SIG-M5 treated with dmso at 0.1 percent for 504 hours (cell line): Measurements from ENCODE around the gene IL1A.

ENCODE experiments used
- DNase-seq: peaks from one replicate; lab custom pipeline; 2025; ENCODE audit not compliant: unreplicated experiment; lab: John Stamatoyannopoulos, UW

IL1A gene

DNA sequence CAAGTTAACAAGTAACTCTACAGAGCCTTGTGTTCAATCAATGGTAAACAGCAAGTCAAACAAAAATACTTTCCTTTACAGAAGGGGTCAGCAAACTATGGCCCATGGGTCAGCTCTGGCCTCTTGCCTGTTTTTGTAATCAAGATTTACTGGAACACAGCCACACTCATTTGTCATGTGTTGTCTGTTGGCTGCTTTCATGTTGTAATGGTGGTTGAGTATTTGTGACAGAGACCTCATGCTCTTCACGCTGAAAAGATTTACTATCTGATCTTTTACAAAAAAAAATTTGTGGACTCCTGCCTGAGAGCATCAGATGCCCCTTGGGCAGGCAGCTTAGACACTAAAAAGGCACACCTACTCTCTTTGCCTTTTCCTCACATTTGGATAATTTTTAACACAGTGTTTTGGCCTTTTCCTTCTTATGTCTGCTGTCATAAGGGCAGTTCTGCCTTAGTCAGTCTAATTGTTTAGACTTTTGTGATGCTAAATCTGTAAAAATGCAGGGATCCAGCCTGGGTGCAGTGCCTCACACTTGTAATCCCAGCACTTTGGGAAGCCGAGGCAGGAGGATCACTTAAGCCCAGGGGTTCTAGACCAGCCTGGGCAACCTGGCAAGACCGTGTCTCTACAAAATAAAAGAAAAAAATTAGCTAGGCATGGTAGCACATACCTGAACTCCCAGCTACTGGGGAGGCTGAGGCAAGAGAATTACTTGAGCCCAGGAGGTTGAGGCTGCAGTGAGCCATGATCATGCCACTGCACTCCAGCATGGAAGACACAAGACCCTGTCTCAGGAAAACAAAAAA lies 34.0 kb upstream of the IL1A start:
- no peak for DNase-seq

DNA sequence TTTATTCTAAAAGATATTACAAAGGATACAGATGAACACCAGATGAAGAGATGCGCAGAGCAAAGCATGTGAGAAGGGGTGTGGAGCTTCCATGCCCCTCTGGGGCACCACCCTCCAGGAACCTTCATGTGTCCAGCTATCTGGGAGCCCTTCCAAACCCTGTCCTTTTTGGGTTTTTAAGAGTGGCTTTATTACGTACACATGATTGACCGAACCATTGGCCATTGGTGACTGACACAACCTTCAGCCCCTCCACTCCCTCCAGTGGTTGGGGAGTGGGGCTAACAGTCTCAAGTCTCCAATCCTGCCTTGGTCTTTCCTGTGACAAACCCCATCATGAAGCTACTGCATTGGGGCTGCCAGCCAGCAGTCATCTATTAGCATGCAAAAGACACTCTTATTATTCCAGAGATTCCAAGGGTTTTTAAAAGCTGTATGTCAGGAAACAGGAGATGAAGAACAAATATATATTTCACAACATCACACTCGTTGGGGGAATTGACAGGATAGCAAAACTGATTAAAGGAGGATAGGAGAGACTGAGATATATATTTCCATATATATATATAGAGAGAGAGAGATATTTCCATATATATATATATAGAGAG lies 32.9 kb upstream of the IL1A start:
- DNase-seq, result no peak

DNA sequence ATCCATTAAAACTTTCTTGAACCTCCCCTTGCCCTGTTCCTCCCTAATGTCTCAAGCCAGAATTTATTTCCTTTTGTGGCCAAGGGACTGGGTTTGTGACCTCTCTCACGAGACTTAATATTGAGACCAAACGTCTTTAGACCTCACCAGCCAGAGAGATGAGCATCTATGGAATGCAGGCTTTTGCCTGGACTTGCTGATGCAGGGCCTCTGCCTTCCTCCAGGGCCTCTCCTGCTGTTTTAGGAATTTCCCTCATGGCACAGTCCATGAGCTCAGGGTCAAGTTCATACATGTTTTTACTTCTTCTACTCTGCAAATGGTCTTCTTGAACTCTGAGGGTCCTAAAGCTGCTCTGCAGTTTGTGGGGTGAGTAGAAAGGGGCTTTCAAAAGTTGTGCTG lies 30.0 kb upstream of the IL1A start:
- no peak for DNase-seq

DNA sequence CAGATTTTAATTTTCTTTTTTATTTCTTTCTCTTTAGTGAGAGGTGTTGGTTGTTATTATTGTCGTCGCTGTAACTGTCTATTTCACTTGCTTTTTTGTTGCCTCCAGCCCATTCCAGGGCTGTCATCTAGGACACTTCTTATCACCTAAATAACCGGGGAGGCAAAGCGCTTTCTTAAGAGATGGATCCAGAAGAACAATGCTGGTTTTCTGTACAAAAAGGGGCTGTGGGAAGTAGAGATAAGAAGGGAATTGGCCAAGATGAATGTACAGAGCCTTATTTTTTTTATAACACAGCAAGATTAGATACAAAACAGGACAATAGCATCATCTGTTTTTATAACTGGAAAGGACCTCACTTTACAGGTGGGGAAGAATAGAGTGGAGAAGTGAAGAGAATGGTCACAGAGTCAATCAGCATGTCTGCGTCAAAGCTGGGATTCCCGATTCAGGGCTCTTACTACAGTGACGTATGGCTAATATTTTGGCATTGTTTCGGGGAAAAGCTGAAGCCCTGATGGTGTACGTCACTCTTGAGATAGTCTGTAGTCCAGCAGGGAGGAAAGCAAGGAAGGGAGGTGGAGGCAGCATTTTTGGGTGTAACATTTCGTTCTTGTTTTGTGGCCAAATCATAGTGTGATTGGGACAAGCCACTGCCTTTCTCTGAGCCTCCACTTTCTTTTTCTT lies 29.1 kb upstream of the IL1A start:
- DNase-seq, result no peak

DNA sequence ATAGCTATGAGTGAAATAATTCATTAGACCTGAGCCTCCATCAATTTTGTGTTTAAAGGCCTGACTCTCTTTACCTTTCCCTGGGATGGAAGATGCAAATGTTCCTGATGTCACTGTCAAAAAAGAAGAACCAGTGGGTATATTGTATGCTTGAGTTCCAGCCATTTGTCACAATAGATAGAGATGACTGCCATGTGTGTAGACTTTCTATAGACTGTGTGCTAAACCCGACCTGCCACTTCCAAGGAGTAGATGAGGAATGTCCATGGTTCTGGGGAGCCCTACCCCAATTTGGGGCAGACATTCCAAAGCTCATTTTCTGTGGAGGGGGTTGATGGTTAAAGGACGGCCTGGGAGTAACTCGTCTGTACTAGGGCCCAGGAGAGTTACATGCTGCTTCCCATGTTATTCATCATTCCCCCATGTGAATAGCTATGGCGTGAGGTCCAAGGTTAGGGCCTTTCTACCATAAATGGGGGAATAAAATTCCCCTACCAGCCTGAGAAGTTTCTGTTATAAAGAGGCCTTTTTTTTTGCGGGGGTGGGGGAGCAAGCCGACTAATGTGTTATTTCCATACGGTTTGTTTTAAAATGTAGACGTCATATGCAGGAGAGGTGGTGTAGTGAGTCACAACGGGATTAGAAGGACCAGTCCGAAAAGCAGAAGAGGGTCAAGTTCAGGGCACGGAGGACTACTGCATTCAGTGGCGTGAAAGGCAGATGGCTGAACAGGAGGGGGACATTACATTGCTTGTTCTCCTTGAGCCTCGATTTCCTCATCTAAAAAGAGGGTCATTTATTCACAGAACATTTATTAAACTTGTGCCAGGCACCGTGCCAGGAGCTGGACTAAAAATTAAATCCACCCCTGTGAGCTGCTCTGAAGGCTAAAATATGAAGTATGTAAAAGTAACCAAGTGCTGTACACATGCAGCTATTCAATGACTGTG lies 28.3 kb upstream of the IL1A start:
- no peak for DNase-seq

DNA sequence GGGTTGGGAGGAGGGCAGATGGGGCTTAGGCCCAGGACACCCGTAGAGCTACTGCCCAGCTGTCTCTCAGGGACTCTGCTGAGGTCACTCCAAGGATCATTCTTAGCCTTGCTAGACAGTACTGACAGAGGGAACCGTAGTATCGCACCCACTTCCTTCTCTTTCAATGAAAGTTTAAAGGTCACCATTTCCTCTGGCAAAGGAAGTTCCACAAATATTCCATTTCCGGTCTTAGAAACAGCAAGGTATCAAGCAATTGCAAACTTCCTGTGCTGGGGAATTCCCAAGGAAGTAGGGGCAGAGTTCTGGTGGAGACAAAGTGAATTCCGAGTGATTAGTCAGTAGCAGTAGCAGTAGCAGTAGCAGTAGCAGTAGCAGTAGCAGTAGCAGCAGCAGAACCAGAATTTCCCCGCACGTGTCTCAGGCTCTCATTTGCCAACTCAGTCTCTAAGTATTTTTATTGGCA lies 27.6 kb upstream of the IL1A start:
- DNase-seq, result no peak

DNA sequence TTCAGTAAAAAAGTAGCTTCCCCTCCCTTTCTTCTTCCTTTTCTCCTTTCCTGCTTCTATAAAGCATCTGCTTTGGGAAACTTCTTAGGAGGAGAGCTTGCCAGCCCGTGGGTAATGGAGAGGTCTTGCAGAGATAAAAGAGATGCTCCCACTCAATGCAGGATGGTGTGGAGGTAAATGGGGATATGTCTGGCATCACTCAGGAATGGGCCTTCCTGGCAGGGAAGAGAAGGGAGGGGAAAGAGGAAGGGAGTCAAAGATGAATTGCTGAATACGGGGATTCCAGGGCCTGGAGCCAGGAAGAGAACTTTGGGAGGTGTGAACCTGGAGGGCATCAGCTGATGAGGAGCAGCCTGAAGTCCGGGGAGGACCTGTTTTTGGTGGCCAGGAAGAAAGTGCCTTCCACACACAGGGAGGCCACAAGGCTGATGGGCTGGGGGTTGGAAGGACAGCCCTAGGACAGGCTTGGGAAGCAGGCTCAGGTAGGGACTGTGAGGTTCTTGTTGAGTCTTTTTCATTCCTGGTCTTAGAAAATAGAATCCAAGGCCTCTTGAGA lies 27.1 kb upstream of the IL1A start:
- no peak for DNase-seq

DNA sequence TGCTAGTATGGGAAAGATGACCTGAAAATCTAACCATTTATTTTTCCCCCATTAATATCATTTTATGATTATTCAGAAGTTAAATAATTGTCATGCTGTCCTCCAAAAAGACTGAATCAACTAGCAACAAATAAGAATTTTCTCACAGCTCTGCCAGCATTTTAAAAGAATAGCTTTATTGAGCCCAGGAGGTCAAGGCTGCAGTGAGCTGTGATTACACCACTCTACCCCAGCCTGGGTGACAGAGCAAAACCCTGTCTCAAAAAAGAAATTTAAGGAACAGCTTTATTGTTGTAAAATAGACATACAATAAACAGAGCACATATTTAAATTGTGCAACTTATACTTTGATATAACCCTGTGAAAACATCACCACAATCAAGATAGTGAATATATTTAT lies 24.8 kb upstream of the IL1A start:
- DNase-seq, result no peak

DNA sequence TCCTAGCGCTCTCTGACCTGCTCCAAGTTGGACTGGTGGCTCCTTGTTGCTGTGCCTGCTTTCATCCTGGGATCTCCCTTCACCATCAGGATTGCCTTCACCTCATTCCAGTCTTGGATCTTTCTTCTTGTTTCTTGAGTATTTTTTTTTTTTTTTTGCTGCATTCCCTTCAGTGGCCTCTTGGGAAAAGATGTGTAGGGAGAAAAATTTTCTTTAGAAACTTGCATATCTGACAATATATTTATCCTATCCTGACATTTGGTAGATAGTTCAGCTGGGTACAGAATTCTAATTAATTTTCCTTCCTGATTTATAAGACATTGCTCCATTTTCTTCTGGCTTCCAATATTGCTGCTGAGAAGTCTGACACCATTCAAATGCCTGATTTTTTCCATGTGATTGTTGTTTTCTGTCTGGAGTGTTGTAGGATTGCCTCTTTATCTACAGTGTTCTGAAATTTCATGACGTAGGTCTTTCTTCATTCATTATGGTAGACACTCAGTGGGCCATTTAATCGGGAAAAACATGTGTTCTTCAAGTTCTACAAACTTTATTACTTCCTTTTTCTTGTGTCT lies 23.0 kb upstream of the IL1A start:
- DNase-seq, result no peak

DNA sequence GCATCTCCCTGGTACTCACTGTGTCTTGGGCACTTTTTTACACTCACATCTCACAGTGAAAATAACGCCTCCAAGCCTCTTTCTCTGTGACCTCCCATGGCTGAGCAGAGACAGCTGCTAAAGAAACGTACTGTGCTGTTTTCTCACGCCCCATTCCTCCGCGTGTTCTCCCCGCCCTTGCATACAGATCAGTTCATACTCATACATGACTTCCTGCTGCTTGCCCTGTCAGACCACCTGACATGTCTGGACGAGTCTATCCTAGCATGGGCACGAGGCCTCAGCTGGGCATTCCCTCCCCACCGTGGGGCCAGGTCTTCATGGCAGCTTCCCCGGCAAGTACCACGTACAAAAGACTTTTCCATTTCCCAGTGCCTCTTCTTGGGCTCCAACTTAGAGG lies 21.2 kb upstream of the IL1A start:
- DNase-seq, result no peak

DNA sequence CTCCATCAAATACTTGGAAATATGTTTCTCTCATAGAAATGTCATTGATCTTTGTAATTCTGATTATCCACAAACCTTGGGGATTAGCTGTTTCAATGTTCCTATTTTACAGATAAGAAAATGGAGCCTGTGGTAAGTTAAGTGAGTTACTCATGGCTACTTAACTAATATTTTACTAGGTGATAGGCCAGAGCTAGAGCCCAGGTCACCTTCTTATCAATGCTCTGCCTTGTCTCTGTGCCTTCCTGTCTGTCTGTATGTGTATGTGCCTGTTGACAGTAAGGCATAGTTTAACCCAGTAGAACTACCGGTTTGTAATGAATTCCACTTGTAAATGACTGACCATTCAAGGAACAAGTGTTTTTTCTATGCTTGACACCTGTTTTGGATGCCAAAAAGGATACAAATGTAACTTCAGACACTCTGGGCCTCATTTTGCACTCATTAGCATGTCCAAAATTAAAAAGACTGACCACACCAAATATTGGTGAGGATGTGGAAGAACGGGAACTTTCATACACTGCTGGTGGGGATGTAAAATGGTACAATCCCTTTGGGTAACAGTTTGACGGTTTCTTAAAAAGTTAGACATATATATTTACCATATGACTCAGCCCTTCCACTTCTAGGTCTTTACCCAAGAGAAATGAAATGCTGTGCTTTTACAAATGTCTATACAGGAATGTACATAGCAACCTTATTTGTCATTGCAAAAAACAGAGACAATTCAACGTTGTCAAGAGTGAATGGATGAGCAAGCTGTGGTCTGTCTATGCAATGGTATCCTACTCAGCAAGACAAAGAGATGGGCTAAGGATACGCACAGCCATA lies 19.6 kb upstream of the IL1A start:
- no peak for DNase-seq

DNA sequence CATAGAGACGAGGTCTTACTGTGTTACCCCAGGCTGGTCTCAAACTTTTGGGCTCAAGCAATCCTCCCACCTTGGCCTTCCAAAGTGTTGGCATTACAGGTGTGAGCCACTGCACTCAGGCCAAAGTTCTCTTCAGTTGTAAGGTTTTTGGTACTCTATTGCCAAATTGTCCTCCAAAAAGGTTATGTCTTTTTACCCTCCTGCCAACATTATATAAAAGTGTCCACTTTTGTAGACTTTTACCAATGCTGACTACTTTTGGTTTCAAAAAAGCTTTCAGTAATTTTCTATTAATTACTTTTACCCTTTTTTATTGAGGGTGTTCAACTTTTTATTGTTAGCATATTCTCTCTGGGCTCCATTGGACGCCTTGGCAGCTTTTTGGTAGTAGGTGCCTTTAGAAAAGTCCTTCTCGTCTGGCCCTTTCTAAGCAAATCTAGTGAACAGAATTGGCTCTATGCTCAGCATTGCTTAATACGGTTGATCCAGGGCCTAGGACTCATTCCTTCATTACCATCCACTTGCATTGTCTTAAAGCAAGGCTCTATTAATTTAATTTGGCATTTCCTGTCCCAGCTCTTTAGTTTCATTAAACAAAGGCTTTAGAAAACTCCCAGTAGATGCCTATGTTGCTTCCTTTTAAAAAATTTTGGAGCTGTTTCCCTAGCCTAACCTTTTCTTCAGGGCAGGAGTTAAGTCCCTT lies 16.7 kb upstream of the IL1A start:
- no peak for DNase-seq

DNA sequence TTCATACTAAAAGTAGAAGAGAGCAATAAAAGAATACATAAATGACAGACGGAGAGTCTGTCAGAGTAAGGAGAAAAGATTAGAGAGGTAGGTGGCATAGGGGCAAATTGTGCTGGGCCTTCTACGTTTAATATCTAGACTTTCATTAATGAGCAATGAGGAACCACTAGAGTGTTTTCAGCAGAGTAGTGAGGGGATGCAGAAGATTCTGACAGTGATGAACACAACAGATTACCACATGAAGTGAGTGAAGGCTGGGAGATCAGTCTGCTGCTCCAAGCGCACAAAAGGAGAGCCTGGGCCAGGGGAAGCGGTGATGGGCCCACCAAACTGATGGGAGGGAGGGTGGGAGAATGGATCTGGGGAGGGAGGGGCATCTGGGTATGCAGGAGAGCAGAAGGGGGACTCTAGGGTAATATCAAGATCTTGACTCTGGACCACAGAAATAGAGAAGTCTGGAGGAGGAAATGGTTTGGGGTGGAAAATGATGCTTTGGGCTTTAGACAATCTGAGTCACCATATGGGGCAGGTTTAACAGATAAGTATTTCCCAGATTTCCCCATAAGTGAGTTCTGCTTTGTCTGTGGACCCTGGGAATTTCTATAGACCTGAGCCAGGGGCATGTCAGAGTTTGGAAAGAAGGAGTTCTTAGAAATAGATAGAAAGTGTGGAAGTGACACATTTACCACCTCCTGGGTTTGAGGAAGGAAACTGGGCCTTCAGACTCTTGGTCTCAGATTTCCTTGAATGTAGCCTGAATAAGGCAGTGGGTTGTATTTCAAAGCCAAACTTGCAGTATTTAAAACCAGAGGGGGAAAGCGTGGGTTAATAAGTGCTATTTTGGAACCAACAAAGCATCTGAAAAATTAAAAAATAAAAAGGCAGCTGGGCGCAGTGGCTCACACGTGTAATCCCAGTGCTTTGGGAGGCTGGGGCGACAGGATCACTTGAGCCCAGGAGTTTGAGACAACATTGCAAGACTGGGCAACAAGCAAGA lies 15.0 kb upstream of the IL1A start:
- DNase-seq, result peak; percentile 39

DNA sequence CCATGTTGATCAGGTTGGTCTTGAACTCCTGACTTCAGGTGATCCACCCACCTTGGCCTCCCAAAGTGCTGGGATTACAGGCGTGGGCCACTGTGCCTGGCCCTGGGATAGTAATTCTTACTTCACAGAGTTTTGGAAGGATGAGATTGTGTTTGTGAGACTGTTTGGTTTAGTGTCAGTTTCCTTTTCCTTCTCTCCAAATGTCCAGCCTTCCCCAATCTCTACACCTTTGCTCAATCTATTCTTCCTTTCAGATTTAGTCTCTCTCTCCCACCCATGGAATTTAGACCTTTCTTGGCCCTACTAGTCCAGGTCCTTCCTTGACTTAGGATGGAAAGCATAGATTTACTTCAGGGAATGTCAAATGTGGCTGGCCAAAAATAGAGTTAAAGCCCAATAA lies 12.2 kb upstream of the IL1A start:
- no peak for DNase-seq

DNA sequence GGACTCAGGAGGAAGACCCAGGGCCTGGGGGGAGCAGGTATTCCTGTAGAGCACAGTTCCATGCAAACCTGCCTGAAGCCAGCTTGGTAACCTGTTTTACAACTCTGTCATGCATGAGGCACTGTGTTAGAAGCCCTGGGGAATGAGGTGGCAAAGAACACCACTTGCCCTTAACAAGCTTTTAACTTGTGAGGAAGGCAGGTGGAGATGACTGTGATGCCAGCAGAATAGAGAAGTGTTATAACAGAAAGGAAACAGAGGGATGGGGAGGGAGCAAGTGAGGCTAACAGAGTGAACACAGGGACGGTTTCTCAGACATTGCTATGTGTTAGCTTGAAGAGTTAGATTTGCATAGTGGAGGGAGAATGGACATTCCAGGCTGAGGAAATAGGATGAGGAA lies 11.5 kb upstream of the IL1A start:
- peak; percentile 40 for DNase-seq

DNA sequence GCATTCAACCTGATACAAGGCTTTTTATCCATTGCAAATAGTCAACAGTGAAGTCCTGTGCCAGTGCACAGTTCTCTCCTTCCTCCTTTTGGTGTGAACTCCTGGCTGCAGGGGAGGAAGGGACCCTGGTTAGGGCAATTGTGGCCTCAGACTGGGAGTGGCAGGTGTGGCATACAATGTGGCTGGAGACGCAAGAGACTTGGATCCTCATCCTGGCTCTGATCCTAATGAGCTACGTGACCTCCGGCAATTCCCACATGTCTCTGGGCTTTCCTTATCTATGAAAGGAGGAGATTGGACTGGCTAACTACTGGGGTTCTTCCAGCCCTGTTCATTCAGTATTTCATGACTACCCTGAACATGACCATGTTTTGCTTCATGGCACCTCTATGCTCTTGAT lies 10.5 kb upstream of the IL1A start:
- DNase-seq, result no peak

DNA sequence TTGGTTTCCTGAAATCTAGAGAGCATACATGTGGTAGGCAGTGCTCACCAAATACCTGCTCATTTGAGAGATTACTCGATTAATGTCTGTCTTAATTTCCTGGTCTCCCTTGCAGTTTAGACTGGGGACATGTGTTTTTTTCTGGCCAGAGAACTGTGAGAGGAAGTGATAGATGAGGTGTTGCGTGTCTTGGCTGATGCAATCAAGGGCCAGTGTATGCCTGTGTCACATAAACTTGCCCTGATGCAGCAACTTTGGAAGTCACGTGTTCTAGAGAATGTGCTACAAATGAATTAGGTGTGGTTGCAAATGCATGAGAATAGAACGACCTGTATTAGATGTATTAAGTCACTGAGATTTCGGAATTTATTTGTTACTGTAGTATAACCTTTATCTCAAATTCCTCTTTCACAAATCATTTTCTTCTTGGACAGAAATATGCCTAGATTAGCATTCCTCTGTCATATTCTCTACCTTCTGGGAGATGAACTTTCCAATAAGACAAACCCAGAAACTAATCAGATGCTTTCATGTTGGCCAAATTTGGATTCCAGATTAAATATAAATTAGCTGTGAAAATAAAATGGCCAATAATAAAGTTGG lies 9.9 kb upstream of the IL1A start:
- peak; percentile 95 for DNase-seq
